Activated CD8-positive, alpha-beta memory T cell treated with anti-CD3 and anti-CD28 coated beads for 36 hours (primary cell): Measurements from ENCODE around the gene OXLD1. TPM values are rescaled to one million over a fixed set of nuclear protein-coding genes. Genes with fewer than 3 reads are reported as not detected.
"Not testable (repeated sequence)": the region's sequence is repeated elsewhere in the genome, so short reads cannot be mapped to it uniquely, and the experiment has no call there.

Experiments
- CTCF ChIA-PET: fragments of 350-600 bp; sonication (Branson Sonifier 250); formaldehyde crosslinking; loops from one replicate; lab custom pipeline; 2021; ENCODE audit warnings: antibody characterized with exemption; lab: Charles Lee
- POLR2A ChIA-PET: fragments of 350-600 bp; sonication (Branson Sonifier 250); formaldehyde crosslinking; loops from one replicate; lab custom pipeline; 2021; ENCODE audit warnings: antibody characterized with exemption; lab: Charles Lee
- total RNA-seq, 2 experiments: library from RNA; stranded (reverse); gene quantifications; one replicate each; pipeline ENCODE4 v1.2.3, GENCODE V29; 2021

Gene OXLD1
- total RNA-seq, 2 experiments from 2014 or later: 49.1 to 55.7 TPM

DNA sequence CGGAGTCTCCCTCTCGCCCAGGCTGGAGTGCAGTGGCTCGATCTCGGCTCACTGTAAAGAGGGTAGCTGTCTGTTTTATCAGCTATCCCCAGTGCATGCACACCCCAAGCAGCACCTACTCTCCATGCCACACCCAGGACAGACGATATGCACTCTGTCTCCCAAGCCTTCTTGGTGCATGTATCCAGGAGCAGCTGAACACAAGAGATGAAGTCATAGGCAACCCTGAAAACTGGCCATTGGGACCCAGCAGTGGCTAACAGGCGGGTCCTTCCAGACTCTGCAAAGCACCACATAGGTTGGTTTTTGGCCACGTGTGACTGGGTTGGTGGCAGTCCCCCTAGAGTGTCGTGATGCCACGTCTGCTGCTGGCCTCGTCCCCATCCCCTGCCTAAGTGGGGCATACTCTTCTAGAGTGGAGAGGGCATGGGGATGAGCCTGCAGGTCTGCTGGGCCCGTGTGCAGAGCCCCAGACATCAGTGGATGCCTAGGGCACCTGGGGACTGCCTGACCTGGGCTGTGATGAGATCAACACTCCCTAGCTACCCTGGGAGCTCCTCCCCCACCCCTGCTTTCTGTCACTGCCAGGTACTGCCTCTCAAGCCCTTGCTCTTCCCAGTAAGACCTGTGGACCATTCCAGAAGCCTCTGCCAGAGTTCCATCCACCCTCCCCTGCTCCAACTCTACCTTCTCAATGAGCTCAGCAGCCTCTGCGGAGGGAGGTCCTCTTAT is 19.4 kb downstream of the OXLD1 start:
- POLR2A ChIA-PET: no interaction called here
- CTCF ChIA-PET: no interaction called here

DNA sequence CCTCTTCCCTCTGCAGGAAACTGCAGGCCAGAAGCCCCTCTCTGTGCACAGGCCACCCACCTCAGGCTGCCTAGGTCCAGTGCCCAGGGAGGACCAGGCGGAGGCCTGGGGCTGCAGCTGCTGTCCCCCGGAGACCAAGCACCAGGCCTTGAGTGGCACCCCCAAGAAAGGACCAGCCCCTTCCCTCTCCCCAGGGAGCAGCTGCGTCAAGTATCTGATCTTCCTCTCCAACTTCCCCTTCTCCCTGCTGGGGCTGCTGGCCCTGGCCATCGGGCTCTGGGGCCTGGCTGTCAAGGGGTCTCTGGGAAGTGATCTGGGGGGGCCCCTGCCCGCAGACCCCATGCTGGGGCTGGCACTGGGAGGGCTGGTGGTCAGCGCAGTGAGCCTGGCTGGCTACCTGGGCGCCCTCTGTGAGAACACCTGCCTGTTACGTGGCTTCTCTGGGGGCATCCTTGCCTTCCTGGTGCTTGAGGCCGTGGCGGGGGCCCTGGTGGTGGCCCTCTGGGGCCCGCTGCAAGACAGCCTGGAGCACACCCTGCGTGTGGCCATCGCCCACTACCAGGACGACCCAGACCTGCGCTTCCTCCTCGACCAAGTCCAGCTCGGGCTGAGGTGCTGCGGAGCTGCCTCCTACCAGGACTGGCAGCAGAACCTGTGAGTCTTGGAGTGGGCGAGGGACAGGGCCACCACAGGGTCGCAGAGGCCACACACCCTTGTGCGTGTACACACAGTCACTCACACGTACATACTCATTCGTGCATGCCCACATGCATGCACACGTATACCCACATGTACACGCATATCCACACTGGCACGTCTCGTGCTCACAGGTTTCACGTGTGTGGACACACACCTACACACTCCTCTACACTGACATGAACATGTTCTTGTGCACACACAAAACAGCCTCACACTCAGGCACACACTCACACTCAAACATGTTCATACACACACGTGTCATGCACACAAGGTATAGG is 21.1 kb downstream of the OXLD1 start:
- CTCF ChIA-PET: no interaction called here
- POLR2A ChIA-PET: no interaction called here

DNA sequence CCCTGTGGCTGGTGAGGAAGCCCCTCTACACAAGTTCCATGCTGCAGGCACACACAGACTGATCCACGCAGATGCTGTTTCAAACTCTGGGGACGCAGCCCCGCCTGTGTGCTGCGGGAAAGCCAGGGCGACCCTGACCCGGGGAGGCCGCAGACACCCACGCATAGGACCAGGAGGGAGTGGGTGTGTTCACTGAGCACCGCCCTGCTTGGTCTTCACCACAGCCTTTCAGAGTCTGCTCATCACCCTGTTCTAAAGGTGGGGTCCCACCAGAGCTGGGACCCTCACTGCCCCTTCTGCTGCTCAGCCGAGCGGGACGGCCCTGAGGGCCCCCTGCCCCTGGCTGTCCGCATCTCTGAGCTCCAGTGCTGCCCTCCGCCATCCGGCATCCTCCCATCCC is 21.9 kb downstream of the OXLD1 start:
- ChIA-PET CTCF (no interaction called here), POLR2A (no interaction called here)

DNA sequence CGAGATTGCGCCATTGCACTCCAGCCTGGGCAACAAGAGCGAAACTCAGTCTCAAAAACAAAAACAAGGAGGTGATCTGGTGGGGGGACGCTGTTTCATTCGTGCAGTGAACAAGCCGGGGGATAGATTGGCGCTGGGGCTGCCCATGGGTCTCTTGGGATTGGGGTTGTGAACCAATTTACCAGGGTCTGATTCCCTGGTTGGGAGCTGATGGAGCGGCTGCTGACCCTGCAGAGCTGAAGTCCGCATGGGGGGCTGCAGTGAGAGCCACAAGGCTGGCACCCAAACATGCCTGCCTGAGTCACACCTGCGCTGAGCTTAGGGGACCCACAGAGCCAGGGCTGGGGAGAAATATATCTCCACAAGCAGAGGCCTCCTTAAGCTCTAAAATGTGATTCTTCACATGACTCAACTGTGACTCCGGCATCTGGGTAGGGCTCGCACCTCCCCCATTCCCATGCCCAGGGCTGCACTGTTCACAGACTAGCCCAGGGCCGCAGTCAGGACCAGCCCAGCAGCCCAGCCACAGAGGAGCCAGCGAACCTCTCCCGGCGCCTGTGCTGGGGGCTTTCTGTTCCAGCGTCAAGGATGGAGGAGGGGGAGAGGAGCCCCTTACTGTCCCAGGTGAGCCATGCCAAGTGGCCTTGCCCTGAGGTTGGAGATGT is 24.4 kb downstream of the OXLD1 start:
- ChIA-PET POLR2A (no interaction called here), CTCF (no interaction called here)

DNA sequence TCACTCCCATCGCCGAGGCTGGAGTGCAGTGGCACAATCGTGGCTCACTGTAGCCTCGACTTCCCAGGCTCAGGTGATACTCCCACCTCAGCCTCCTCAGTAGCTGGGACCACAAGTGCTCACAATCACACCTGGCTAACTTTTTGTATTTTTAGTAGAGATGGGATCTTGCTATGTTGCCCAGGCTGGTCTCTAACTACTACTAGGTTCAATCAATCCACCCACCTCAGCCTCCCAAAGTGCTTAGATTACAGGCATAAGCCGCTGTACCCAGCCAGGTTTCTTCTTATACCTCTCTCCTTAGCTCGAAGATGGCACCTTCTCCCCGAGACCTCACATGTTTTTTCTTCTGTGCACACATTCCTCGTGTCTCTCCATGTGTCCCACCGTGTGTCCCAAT is 26.4 kb downstream of the OXLD1 start:
- POLR2A ChIA-PET: no interaction called here
- CTCF ChIA-PET: interaction anchor here (0.5 to 0.7 kb wide), 3 partner anchors 9 to 713 kb away, joined by 3 read pairs; no protein-coding TSS in a partner anchor

DNA sequence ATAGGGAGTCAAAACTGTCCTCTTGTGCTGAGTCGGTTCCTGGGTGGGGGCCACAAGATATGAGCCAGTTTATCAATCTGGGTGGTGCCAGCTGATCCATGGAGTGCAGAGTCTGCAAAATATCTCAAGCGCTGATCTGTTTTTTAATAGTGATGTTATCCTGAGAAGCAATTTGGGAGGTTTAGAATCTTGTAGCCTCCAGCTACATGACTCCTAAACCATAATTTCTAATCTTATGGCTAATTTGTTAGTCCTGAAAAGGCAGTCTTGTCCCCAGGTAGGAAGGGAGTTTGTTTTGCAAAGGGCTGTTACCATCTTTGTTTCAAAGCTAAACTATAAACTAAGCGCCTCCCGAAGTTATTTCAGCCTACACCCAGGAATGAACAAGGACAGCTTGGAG is 27.7 kb downstream of the OXLD1 start:
- CTCF ChIA-PET: interaction anchor here (1.2 kb wide), 1 partner anchor 20 kb away, joined by 4 read pairs; no protein-coding TSS in a partner anchor
- POLR2A ChIA-PET: no interaction called here

DNA sequence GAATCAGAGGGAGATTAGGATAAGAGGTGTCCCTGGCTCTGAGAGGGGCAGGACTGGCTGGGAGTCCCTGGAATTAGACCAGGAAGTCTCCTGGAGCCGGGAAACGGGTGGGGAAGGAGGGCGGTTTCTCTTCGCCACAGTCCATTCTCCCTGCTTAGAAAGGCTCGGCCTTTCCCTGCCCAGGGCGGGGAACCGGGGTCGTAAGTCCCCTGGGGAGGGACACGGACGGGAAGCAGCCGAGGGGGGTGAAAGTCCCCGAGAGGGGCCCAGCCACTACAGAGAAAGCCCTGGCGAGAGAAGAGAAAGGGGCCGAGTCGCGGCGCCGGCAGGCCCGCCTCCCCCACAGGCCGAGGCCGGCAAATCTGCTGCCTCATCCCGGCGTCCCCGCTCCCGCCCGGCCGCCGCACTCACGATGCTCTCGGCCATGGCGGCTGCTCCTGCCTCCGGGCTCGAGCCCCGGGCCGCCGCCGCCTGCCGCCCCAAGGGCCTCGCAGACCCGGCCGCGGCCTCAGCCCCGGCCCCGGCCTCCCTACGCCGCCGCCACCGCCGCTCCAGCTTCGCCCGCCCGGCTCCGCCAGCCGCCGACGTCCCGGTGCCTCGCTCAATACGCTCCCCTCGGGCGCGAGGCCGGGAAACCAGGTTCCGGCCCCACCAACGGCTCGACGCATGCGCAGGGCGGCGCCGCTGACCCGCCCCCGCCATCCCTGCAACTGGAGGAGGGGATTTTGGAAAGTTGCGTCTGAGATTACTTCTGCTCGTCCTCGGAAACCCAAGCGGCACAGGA is 29.7 kb downstream of the OXLD1 start, which contains the start of the genes NPLOC4 and TSPAN10:
Gene NPLOC4 (minus strand): TSS at position 608 of the 784 bp plus-strand sequence. CDS start 182 bp downstream, at position 426.
Gene TSPAN10 (plus strand): TSS at position 692 of the 784 bp plus-strand sequence. CDS start 5,217 bp downstream, outside the sequence.
- POLR2A ChIA-PET: no interaction called here
- CTCF ChIA-PET: interaction anchor here (1.3 kb wide), 1 partner anchor 35 kb away, joined by 3 read pairs; no protein-coding TSS in a partner anchor

DNA sequence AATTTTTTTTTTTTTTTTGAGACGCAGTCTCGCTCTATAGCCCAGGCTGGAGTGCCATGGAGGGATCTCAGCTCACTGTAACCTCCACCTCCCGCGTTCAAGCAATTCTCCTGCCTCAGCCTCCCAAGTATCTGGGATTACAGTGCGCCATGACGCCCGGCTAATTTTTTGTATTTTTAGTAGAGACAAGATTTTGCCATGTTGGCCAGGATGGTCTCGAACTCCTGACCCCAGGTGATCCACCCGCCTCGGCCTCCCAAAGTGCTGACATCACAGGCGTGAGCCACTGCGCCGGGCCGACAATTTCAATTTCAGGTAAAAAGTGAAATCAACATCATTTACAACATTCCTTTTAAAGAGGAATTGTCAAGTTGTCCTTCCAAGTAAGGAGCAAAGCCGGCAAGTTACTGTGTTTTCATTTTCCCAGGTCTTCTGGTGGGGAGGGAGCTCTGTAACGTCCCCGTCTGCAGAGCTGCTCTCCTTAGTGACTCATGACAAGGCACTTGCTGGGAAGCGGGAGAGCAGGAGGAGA is 30.4 kb downstream of the OXLD1 start:
- ChIA-PET CTCF (interaction anchor here (1.3 kb wide), 1 partner anchor 34 kb away, joined by 3 read pairs; no protein-coding TSS in a partner anchor), POLR2A (no interaction called here)

DNA sequence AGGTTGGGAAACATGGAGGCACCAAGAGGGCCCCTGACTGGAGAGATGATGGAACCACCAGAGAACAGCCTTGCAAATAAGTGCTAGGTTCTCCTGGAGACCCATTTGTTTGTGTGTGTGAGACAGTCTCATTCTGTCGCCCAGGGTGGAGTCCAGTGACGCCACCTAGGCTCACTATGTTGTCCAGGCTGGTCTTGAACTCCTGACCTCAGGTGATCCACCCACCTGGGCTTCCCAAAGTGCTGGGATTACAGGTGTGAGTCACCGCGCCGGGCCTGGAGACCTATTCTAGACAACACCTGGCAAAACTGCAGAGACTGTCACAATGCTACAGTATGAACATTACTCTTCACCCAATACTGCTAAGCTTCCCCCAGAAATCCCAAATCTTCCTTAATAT is 31.0 kb downstream of the OXLD1 start:
- POLR2A ChIA-PET: no interaction called here
- CTCF ChIA-PET: interaction anchor here (0.9 kb wide), 1 partner anchor 74 kb away, joined by 4 read pairs; no protein-coding TSS in a partner anchor

DNA sequence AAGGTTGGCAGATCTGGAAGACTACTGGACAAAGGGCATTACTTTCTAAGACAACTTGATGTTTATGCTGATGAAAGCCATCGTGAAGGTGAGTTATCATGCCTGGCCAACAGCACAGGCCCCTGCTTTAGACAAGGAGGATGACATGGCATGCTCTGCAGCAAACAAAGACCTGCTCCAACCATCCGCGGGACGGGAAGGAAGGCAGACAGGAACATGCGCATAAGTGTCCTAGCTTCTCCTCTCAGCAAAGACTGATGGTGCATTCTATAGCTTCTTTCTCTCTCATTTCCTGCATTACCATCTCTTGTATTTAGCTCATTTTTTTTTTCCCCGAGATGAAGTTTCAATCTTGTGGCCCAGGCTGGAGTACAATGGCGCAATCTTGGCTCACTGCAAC is 34.9 kb downstream of the OXLD1 start:
- ChIA-PET CTCF (no interaction called here), POLR2A (no interaction called here)

DNA sequence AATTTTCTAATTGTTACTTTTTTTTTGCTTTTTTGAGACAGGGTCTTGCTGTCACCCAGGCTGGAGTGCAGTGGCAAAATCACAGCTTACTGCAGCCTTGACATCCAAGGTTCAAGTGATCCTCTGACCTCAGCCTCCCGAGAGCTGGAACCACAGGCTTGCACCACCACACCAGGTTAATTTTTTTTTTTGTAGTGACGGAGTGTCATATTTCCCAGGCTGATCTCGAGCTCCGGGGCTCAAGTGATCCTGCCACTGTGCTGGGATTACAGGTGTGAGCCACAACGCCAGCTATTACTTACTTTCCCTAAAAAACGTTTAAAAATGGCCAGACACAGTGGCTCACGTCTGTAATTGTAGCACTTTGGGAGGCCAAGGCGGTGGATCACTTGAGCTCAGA is 36.1 kb downstream of the OXLD1 start:
- ChIA-PET POLR2A (interaction anchor here (0.7 kb wide), 1 partner anchor 14 kb away, joined by 20 read pairs; no protein-coding TSS in a partner anchor), CTCF (no interaction called here)

DNA sequence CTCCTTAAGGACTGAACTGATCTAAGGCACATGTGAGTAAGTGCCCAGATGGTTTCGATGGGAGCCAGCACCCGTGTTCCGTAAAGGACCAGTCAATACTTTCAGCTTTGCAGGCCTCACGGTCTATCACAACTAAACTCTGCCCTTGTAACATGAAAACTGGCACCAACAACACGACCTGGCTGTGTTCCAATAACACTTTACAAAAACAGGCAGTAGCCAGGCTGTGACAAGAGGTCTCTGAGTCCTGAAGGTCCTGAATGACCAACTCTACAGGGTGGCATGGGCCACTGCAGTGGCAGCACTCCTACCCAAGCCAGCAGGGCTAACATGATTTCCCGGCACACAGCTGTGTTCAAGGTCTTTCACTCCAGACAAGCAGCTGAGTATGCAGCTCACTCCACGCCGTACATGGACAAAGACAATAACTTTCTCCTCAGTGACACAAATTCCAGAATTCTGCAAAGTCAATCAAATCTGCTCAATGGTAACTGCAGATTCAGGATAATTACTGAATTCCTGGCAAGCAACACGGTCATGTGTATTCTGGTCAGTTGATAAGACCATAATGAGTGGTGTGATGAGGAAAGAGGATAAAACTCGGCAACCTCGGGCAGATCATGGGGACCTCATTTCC is 44.8 kb downstream of the OXLD1 start:
- ChIA-PET POLR2A (no interaction called here), CTCF (no interaction called here)

DNA sequence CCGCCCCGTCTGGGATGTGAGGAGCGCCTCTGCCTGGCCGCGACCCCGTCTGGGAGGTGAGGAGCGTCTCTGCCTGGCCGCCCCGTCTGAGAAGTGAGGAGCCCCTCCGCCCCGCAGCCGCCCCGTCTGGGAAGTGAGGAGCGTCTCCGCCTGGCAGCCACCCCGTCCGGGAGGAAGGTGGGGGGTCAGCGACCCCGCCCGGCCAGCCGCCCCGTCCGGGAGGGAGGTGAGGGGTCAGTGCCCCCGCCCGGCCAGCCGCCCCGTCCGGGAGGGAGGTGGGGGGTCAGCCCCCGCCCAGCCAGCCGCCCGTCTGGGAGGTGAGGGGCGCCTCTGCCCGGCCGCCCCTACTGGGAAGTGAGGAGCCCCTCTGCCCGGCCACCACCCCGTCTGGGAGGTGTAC is 48.1 kb downstream of the OXLD1 start:
- CTCF ChIA-PET, POLR2A ChIA-PET: not testable (repeated sequence)

DNA sequence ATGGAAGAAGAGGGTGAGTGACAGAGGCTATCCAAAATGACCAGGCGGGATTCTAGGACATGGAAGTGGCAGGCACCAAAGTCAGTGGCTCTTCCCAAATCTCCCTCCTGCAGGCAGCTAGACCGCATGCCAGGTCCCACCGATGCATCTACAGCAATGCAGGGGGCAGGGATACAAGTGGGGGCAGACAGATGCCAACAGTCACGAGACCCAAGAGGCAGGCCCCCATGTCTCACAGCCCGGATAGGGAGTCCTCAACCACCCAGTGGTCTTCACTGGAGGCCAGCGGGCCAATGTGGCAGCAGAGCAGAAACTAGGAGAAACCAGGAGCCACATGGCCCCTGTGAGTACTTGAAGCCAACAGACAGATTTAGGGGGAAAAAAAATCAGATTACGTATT is 49.5 kb downstream of the OXLD1 start:
- CTCF ChIA-PET: interaction anchor here (2.0 kb wide), 1 partner anchor 16 kb away, joined by 6 read pairs; no protein-coding TSS in a partner anchor
- POLR2A ChIA-PET: no interaction called here

DNA sequence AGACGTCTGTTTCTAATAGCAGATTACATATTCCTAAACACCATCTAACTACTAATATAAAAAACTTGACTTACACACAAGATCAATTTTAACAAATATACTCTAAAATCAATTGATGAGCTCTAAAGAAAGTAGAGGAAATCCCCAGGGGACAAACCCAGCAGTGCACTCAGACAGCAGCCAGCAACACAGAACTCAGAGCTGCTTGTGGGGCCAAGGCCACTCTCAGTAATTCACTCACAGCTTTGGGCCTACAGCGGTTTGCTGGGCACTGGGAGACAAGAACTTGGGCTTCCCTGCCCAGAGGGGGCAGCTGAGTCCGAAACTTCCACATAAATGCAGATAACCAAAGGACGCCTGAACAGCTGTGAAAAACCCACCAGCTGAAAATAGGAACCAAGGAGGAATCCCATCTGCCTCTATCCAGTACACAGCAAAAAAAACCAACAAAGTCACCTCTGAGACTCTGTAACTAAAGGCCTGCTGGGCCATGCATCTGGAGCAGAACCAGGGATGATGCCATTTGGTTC is 50.9 kb downstream of the OXLD1 start:
- ChIA-PET CTCF (interaction anchor here (0.7 to 2.0 kb wide), 2 partner anchors 9 to 14 kb away, joined by 6 to 9 read pairs; no protein-coding TSS in a partner anchor), POLR2A (interaction anchor here (1.0 kb wide), 1 partner anchor 15 kb away, joined by 20 read pairs; no protein-coding TSS in a partner anchor)
